Fibroblast of skin of right biceps (primary cell): Measurements from ENCODE around the gene MSMP.
A peak's percentile ranks its signal among the peaks of the same experiment; 100 is the strongest.

Experiments
- DNase-seq: peaks from one replicate; pipeline ENCODE4 v3.0.0-alpha.2; 2013

MSMP gene

GRCh38 chr9:35754264-35754663 is at the start of gene MSMP:
Gene MSMP, minus strand, starts transcription at chr9:35754276. Its CDS starts 147 bp downstream, at chr9:35754129.
- DNase-seq, result no peak

- DNase-seq, result no peak
These were observed 47.5 kb upstream of the MSMP start for GRCh38 chr9:35801328-35802128.

- DNase-seq, result no peak
These were observed 46.5 kb upstream of the MSMP start for GRCh38 chr9:35800530-35800929.

GRCh38 chr9:35798658-35799374 is 44.7 kb upstream of the MSMP start:
- peak; percentile 65 for DNase-seq

- no peak for DNase-seq
These were observed 43.4 kb upstream of the MSMP start for GRCh38 chr9:35797311-35798109.

GRCh38 chr9:35795695-35796094 is 41.6 kb upstream of the MSMP start:
- no peak for DNase-seq

- no peak for DNase-seq
These were observed 39.4 kb upstream of the MSMP start for GRCh38 chr9:35793461-35793860.

GRCh38 chr9:35792826-35793225 is 38.8 kb upstream of the MSMP start:
- no peak for DNase-seq

GRCh38 chr9:35792024-35792813 is 38.1 kb upstream of the MSMP start:
- no peak for DNase-seq

- peak; percentile 55 for DNase-seq
These were observed 37.3 kb upstream of the MSMP start, which contains the start of gene NPR2 for GRCh38 chr9:35791297-35791921. Gene NPR2, plus strand, starts transcription at chr9:35791591. Its CDS starts 818 bp downstream, at chr9:35792409.

- DNase-seq, result peak; percentile 89
These were observed 36.6 kb upstream of the MSMP start for GRCh38 chr9:35790385-35791296.

- no peak for DNase-seq
These were observed 35.9 kb upstream of the MSMP start for GRCh38 chr9:35790025-35790384.

GRCh38 chr9:35789541-35789940 is 35.5 kb upstream of the MSMP start:
- no peak for DNase-seq

- no peak for DNase-seq
These were observed 29.3 kb upstream of the MSMP start for GRCh38 chr9:35783418-35783817.

- DNase-seq, result no peak
These were observed 27.0 kb upstream of the MSMP start for GRCh38 chr9:35781066-35781465.

GRCh38 chr9:35778496-35778895 is 24.4 kb upstream of the MSMP start:
- DNase-seq, result no peak

- no peak for DNase-seq
These were observed 21.9 kb upstream of the MSMP start for GRCh38 chr9:35776018-35776417.

GRCh38 chr9:35774907-35775635 is 21.0 kb upstream of the MSMP start:
- no peak for DNase-seq

GRCh38 chr9:35771943-35772342 is 17.9 kb upstream of the MSMP start:
- DNase-seq, result no peak

GRCh38 chr9:35771534-35771933 is 17.5 kb upstream of the MSMP start:
- DNase-seq, result no peak
